IPS DF 6.9 (cell line): Measurements from ENCODE around the gene LYRM4.

Experiments
- DNase-seq: peaks from one replicate; pipeline ENCODE4 v3.0.0-alpha.2; 2013; ENCODE audit warnings: low read depth, low spot score
- H3K27ac ChIP-seq: one replicate; pipeline ENCODE4 v1.5.1; 2013; ENCODE audit warnings: low read length, control low read depth
- H3K27me3 ChIP-seq: 2 replicates; pipeline ENCODE4 v1.6.1; 2013; ENCODE audit warnings: mild to moderate bottlenecking, low read length; ENCODE audit not compliant: control insufficient read depth, insufficient read depth
- H3K36me3 ChIP-seq: 2 replicates; pipeline ENCODE4 v1.6.1; 2013; ENCODE audit warnings: low read length; ENCODE audit not compliant: control insufficient read depth, insufficient read depth
- H3K4me1 ChIP-seq: 2 replicates; pipeline ENCODE4 v1.6.1; 2013; ENCODE audit warnings: low read length; ENCODE audit not compliant: control insufficient read depth, insufficient read depth
- H3K4me3 ChIP-seq: 2 replicates; pipeline ENCODE4 v1.5.1; 2013; ENCODE audit warnings: mild to moderate bottlenecking, low read length
- H3K9me3 ChIP-seq: 2 replicates; pipeline ENCODE4 v1.6.1; 2013; ENCODE audit warnings: low read length, inconsistent platforms; ENCODE audit not compliant: control insufficient read depth, insufficient read depth
- WGBS: extraction: QIAGEN DNeasy Blood & Tissue Kit; methylation state at CpG from one replicate; pipeline ENCODE4 v1.1.7; 2013; ENCODE audit warnings: mixed read lengths, missing lambda C conversion rate; ENCODE audit not compliant: insufficient read length, insufficient coverage; 5-methylcytosine and 5-hydroxymethylcytosine counted together

LYRM4 gene

GRCh38 chr6:5116243-5116991 is 144.3 kb downstream of the LYRM4 start:
- Histone ChIP-seq H3K9me3 (no peaks in the 10 kb centered on the region), H3K36me3 (no peaks in the 10 kb centered on the region), H3K4me1 (no peaks in the 10 kb centered on the region), H3K4me3 (no peak overlapping the region), H3K27ac (no peak overlapping the region), H3K27me3 (no peaks in the 10 kb centered on the region)
- DNase-seq: no peak
- no CpG with 5 or more reads among the region's 9 CpGs for WGBS

DNA sequence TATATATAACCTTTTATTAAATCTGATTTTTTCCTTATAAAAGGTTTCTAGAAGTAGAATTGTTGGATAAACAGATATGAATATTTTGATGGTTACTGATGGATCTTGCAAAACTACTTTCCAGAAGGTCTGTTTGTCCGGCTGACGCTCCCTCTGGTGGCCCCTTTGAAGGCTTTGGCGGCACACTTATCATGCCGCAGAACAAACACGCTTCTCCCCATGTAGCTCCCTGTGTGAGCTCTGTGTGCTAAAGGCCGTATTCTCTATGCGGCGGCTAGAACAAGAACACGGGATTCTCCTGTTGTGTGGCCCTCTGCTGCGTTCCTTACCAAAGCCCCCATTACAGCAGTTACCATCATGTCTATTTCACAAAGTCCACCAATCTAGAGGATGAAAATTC is 145.6 kb downstream of the LYRM4 start:
- Histone ChIP-seq H3K36me3 (no peaks in the 10 kb centered on the region), H3K9me3 (no peaks in the 10 kb centered on the region), H3K27me3 (no peaks in the 10 kb centered on the region), H3K4me1 (no peaks in the 10 kb centered on the region), H3K27ac (no peak overlapping the region), H3K4me3 (no peak overlapping the region)
- DNase-seq: no peak
- no CpG with 5 or more reads among the region's 10 CpGs for WGBS

DNA sequence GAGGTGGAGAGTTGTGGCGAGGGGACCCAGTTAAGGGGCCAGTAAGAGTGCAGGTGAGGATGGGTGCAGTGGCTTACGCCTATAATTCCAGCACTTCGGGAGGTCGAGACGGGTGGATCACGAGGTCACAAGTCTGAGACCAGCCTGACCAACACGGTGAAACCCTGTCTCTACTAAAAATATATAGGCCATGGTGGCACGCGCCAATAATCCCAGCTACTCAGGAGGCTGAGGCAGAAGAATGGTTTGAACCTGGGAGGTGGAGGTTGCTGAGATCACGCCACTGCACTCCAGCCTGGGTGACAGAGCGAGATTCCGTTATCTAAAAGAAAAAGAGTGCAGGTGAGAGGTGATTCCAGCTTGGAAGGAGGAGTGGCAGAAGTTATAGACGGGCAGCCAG is 147.7 kb downstream of the LYRM4 start:
- Histone ChIP-seq H3K36me3 (no peaks in the 10 kb centered on the region), H3K4me1 (no peaks in the 10 kb centered on the region), H3K9me3 (no peaks in the 10 kb centered on the region), H3K4me3 (no peak overlapping the region), H3K27ac (no peak overlapping the region), H3K27me3 (no peaks in the 10 kb centered on the region)
- WGBS: no CpG with 5 or more reads among the region's 13 CpGs
- DNase-seq: no peak

DNA sequence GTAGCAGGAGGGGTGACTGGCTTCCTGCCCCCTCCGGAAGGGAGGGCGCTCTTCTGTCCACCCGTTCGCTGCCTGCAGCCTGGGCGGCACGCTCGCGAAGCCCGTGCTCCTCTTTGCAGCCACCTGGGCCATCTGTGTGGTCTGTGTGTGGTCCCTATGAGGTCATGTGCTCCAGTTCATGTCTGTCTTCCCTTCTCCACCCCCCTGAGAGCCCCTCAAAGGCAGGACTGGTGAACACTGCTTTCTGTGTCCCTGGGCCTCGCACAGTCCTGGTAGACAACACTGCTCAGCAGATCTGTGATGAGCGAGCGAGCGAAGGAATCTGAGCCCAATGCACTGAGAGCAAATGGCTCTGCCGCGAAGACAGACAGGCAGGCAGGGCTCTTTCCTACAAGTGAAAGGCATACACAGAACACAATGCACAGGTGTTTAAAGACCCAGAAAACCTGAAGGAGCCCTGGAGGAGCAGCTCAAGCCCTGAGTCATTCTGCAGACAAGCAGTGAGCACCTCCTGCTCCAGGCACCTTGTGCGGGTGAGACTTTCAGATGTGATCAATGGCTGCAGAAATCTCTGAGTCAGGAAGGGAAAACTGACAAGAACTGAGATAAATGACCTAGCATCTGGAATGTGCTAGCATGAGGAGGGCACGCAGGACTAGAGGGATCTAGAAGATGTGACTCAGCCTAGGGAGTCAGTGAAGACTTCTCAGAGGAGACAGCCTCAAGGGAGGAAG is 148.5 kb downstream of the LYRM4 start:
- Histone ChIP-seq H3K27me3 (no peaks in the 10 kb centered on the region), H3K4me3 (no peak overlapping the region), H3K9me3 (no peaks in the 10 kb centered on the region), H3K4me1 (no peaks in the 10 kb centered on the region), H3K36me3 (no peaks in the 10 kb centered on the region), H3K27ac (no peak overlapping the region)
- WGBS: no CpG with 5 or more reads among the region's 17 CpGs
- DNase-seq: no peak

DNA sequence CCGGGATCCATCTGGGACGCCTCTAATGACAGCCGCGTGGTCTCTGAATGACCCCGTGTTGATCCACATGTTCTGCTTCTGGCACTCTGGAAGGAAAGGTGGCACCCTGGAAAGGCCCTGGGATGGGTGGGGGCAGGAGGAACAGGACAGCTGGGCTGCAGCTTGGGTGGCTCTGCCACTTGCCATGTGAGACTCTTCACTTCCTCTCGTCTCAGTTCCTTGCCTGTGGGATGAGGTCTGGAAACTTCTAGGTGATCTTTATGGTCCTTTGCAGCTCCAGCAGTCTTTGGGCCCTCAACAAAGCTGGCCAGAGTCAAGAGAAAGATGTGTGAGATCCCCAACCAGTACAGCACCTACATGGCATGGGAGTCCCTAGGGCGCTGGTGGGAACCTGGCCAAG is 149.1 kb downstream of the LYRM4 start:
- H3K27ac ChIP-seq: no peak overlapping the region
- H3K4me1 ChIP-seq: no peaks in the 10 kb centered on the region
- no peak overlapping the region for H3K4me3 ChIP-seq
- no peaks in the 10 kb centered on the region for H3K36me3 ChIP-seq
- WGBS: no CpG with 5 or more reads among the region's 7 CpGs
- no peaks in the 10 kb centered on the region for H3K27me3 ChIP-seq
- no peak for DNase-seq
- no peaks in the 10 kb centered on the region for H3K9me3 ChIP-seq

GRCh38 chr6:5110246-5110645 is 150.5 kb downstream of the LYRM4 start:
- Histone ChIP-seq H3K4me3 (no peak overlapping the region), H3K27me3 (no peaks in the 10 kb centered on the region), H3K27ac (no peak overlapping the region), H3K9me3 (no peaks in the 10 kb centered on the region), H3K4me1 (no peaks in the 10 kb centered on the region), H3K36me3 (no peaks in the 10 kb centered on the region)
- WGBS: no CpG with 5 or more reads among the region's 16 CpGs
- DNase-seq: no peak

- Histone ChIP-seq H3K4me1 (no peaks in the 10 kb centered on the region), H3K27ac (no peak overlapping the region), H3K9me3 (no peaks in the 10 kb centered on the region), H3K27me3 (no peaks in the 10 kb centered on the region), H3K4me3 (no peak overlapping the region), H3K36me3 (no peaks in the 10 kb centered on the region)
- no CpG with 5 or more reads among the region's 10 CpGs for WGBS
- DNase-seq: no peak
These were observed 151.3 kb downstream of the LYRM4 start for GRCh38 chr6:5109436-5109835.

DNA sequence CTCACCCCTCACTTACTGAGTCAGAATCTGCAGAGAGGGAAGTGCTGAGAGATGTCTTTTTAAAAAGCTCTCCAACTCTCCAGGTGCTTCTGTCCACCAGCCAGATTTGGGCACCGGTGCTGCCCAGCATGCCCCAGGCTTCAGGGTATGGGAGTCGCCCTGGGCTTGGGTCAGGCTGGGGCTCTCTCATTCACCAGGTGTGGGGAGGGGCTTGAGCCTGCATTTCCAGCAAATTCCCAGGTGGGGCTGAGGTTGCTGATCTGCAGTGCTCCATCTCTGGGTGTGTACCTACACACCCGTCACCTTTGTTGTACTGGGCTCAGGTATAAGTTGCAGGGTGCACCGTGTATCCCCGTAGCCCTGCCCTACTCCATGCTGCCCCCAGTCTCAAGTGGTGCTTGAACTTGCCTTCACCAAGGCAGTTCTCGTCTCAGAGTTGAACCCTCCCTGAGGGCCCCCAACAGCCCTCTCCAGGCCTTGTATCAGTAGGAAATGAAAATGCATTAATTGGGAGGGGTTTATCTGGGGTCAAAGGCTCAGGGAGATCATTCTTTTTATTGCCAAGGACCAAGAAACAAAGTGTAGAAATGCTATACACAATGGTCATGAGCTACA is 152.1 kb downstream of the LYRM4 start:
- WGBS: no CpG with 5 or more reads among the region's 6 CpGs
- no peak overlapping the region for H3K4me3 ChIP-seq
- no peak for DNase-seq
- no peaks in the 10 kb centered on the region for H3K4me1 ChIP-seq
- H3K27ac ChIP-seq: no peak overlapping the region
- no peaks in the 10 kb centered on the region for H3K36me3 ChIP-seq
- H3K27me3 ChIP-seq: no peaks in the 10 kb centered on the region
- H3K9me3 ChIP-seq: no peaks in the 10 kb centered on the region

DNA sequence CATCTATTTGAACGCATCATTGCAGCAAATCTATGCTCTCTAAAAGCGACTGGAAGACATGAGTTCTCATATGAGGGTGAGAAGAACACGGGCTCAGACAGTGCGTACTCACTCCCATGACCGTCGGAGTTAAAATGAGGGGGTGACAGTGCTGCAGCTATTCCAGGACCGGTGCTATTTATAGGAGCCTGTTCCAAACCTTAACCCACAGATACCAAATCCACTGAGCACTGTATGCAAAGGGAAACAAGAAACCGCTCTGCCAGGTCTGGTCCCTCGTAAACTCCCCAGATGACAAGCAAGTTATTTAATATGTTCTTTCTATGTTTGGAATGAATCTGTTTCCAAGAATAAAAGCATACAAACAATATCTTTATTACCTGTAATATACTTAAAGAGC is 152.7 kb downstream of the LYRM4 start:
- Histone ChIP-seq H3K36me3 (no peaks in the 10 kb centered on the region), H3K9me3 (no peaks in the 10 kb centered on the region), H3K4me3 (no peak overlapping the region), H3K4me1 (no peaks in the 10 kb centered on the region), H3K27me3 (no peaks in the 10 kb centered on the region), H3K27ac (no peak overlapping the region)
- WGBS: no CpG with 5 or more reads among the region's 9 CpGs
- DNase-seq: no peak

- no peaks in the 10 kb centered on the region for H3K4me1 ChIP-seq
- no peak for DNase-seq
- H3K27me3 ChIP-seq: no peaks in the 10 kb centered on the region
- no peak overlapping the region for H3K4me3 ChIP-seq
- H3K9me3 ChIP-seq: no peaks in the 10 kb centered on the region
- WGBS: no CpG with 5 or more reads among the region's 10 CpGs
- H3K36me3 ChIP-seq: no peaks in the 10 kb centered on the region
- no peak overlapping the region for H3K27ac ChIP-seq
These were observed 153.4 kb downstream of the LYRM4 start for GRCh38 chr6:5107341-5107740.
